Measurements from ENCODE around the gene NR2F2. TPM values are rescaled to one million over a fixed set of nuclear protein-coding genes. Genes with fewer than 3 reads are reported as not detected.
A peak's percentile ranks its signal among the peaks of the same experiment; 100 is the strongest.

The NR2F2 gene
- total RNA-seq, 1 donor from 2014 or later = 19.1 TPM

- Histone ChIP-seq H3K36me3 (ENCODE audit: control insufficient read depth, insufficient read depth, low read length) (no peaks in the 10 kb centered on the region), H3K27me3 (ENCODE audit: control insufficient read depth, insufficient read depth, low read length) (no peaks in the 10 kb centered on the region), H3K4me3 (ENCODE audit: low read depth, low read length) (no peak overlapping the region)
- no peak for DNase-seq (ENCODE audit: low read depth)
- TF ChIP-seq CTCF (IDR thresholded peaks at IDR 0.05; ENCODE audit: insufficient read depth, low read length, poor library complexity, severe bottlenecking) = no peak
These were observed 21.5 kb downstream of the NR2F2 start for GRCh38 chr15:96351761-96352603.

- no peak for DNase-seq (ENCODE audit: low read depth)
- no peak for TF ChIP-seq CTCF (IDR thresholded peaks at IDR 0.05; ENCODE audit: insufficient read depth, low read length, poor library complexity, severe bottlenecking)
- no peaks in the 10 kb centered on the region for H3K27me3 ChIP-seq (ENCODE audit: control insufficient read depth, insufficient read depth, low read length)
- H3K36me3 ChIP-seq (ENCODE audit: control insufficient read depth, insufficient read depth, low read length) = no peaks in the 10 kb centered on the region
- no peak overlapping the region for H3K4me3 ChIP-seq (ENCODE audit: low read depth, low read length)
These were observed 22.3 kb downstream of the NR2F2 start for GRCh38 chr15:96352604-96353405.

- DNase-seq (ENCODE audit: low read depth) = no peak
- Histone ChIP-seq H3K36me3 (ENCODE audit: control insufficient read depth, insufficient read depth, low read length) (no peaks in the 10 kb centered on the region), H3K27me3 (ENCODE audit: control insufficient read depth, insufficient read depth, low read length) (no peaks in the 10 kb centered on the region), H3K4me3 (ENCODE audit: low read depth, low read length) (peak overlapping the region; percentile 61)
- no peak for TF ChIP-seq CTCF (IDR thresholded peaks at IDR 0.05; ENCODE audit: insufficient read depth, low read length, poor library complexity, severe bottlenecking)
These were observed 23.0 kb downstream of the NR2F2 start for GRCh38 chr15:96353416-96353929.

GRCh38 chr15:96353930-96354730 is 23.6 kb downstream of the NR2F2 start:
- peak; percentile 78 for TF ChIP-seq CTCF (IDR thresholded peaks at IDR 0.05; ENCODE audit: insufficient read depth, low read length, poor library complexity, severe bottlenecking)
- H3K4me3 ChIP-seq (ENCODE audit: low read depth, low read length) = peak overlapping the region; percentile 61
- no peaks in the 10 kb centered on the region for H3K36me3 ChIP-seq (ENCODE audit: control insufficient read depth, insufficient read depth, low read length)
- H3K27me3 ChIP-seq (ENCODE audit: control insufficient read depth, insufficient read depth, low read length) = no peaks in the 10 kb centered on the region
- DNase-seq (ENCODE audit: low read depth) = no peak

DNA sequence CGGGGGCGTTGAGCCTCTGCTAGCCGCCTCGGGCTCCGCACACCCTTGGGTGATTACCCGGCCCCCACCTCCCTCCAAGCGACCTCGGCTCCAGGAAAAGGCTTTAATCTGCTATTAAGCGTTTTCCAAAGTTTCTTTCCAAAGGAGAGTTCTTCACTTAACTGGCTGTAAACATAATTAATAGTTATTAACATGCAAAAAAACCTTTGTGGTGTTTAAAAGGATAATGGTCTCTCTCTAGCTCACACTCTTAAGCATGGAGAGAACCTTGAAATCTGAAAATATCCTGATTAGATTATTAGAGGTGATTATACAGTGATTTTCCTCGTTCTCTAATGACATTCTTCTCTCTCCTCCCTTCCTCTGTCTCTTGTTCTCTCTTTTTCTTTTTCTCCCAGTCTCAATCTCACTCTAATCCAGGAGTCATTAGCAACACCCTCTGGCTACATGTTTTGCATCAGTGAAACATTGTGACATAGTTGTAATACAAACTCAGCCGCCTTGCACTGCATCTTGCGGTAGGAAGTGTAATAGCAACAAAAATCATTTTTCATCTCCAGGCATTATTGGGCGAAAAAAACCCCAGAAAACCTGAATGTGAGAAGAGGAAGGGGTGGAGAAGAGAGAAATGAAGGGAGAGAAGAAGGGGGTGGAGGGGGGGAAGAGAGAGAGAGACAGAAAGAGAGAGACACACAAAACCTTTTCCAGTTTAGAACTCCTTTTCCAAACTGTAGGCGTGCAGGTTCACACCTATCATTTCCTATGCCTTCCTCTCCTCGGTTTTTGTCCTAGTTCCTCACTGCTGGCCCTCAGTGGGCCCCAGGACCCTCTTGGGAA is 24.4 kb downstream of the NR2F2 start:
- TF ChIP-seq CTCF (IDR thresholded peaks at IDR 0.05; ENCODE audit: insufficient read depth, low read length, poor library complexity, severe bottlenecking) = no peak
- no peak for DNase-seq (ENCODE audit: low read depth)
- H3K4me3 ChIP-seq (ENCODE audit: low read depth, low read length) = peak overlapping the region; percentile 61
- no peaks in the 10 kb centered on the region for H3K27me3 ChIP-seq (ENCODE audit: control insufficient read depth, insufficient read depth, low read length)
- H3K36me3 ChIP-seq (ENCODE audit: control insufficient read depth, insufficient read depth, low read length) = no peaks in the 10 kb centered on the region
